K562 (cell line): Measurements from ENCODE around the gene SYNJ2. TPM values are rescaled to one million over a fixed set of nuclear protein-coding genes. Genes with fewer than 3 reads are reported as not detected.
A peak's percentile ranks its signal among the peaks of the same experiment; 100 is the strongest.

ENCODE experiments used
- ATAC-seq: fragments of 200-7000 bp; cut with Tn5 transposase; 3 replicates; pipeline ENCODE4 v1.9.1; 2020; ENCODE audit warnings: moderate library complexity
- BruUV-seq: library from RNA; stranded (reverse); fragments of 400-500 nt; replicated peaks from 2 replicates; lab custom pipeline; 2021; lab: Mats Ljungman, UMichigan
- CTCF ChIA-PET: fragments of 300-600 bp; formaldehyde crosslinking; extraction: SDS; loops from one replicate; lab custom pipeline; 2021; ENCODE audit warnings: low intra/inter-chr PET ratio; lab: Yijun Ruan, JAX
- POLR2A ChIA-PET: fragments of 300-600, 350-650 bp; sonication (Branson Sonifier 250); formaldehyde crosslinking; extraction: SDS; loops from one replicate; lab custom pipeline; 2021; ENCODE audit warnings: antibody characterized with exemption, inconsistent platforms; lab: Yijun Ruan, JAX
- DNase-seq, 4 experiments: peaks; one replicate each; pipeline versions ENCODE4 v3.0.0 to v3.0.0-alpha.2; 2011 to 2018; ENCODE audit warnings: low spot score in 3 of 4, mixed read lengths in 3 of 4; ENCODE audit errors: extremely low read depth in 1 of 4
- FAIRE-seq: peaks from 2 replicates; lab custom pipeline; 2011; peaks lifted over from hg19 to GRCh38; lab: Jason Lieb, UNC
- H2AFZ ChIP-seq: 2 replicates; pipeline ENCODE4 v1.6.0; 2011; ENCODE audit warnings: low read depth, low read length, control low read depth, inconsistent platforms
- H3K27ac ChIP-seq: fragments of 200-600 bp; 3 replicates; pipeline ENCODE4 v1.8.0; 2011; ENCODE audit warnings: low read depth, mild to moderate bottlenecking, control low read depth, inconsistent platforms, low read length, moderate library complexity, mixed read lengths; ENCODE audit errors: extremely low read depth
- H3K27me3 ChIP-seq, 2 experiments: fragments of 300-600 bp in 1 of 2; 2 replicates in 1 of 2; 3 replicates in 1 of 2; pipeline versions ENCODE4 v1.6.0 to v1.8.0; 2011; ENCODE audit warnings: inconsistent platforms in 2 of 2, low read length in 2 of 2, mild to moderate bottlenecking in 1 of 2, mixed read lengths in 1 of 2, moderate library complexity in 1 of 2; ENCODE audit not compliant: control insufficient read depth in 2 of 2, insufficient read depth in 2 of 2
- H3K36me3 ChIP-seq: fragments of 300-600 bp; 3 replicates; pipeline ENCODE4 v1.8.0; 2011; ENCODE audit warnings: mild to moderate bottlenecking, low read length, inconsistent platforms; ENCODE audit not compliant: control insufficient read depth, insufficient read depth
- H3K4me1 ChIP-seq, 2 experiments: fragments of 200-600 bp in 1 of 2; replicated peaks in 1 of 2; 2 replicates in 1 of 2; 3 replicates in 1 of 2; pipeline versions ENCODE4 v1.5.1 to v1.8.0; 2011; ENCODE audit warnings: inconsistent platforms in 2 of 2, low read length in 2 of 2, mild to moderate bottlenecking in 1 of 2, mixed read lengths in 1 of 2, moderate library complexity in 1 of 2; ENCODE audit not compliant: control insufficient read depth in 2 of 2, insufficient read depth in 2 of 2
- H3K4me2 ChIP-seq: 2 replicates; pipeline ENCODE4 v1.6.1; 2011; ENCODE audit warnings: low read length, control low read depth, inconsistent platforms, mixed read lengths; ENCODE audit not compliant: insufficient read depth
- H3K4me3 ChIP-seq: fragments of 200-600 bp; sonication (generic), shearing (Covaris generic); 2 replicates; pipeline ENCODE4 v1.5.1; 2016; ENCODE audit warnings: control low read depth, inconsistent platforms
- H3K79me2 ChIP-seq: fragments of 200-600 bp; 3 replicates; pipeline ENCODE4 v1.8.0; 2011; ENCODE audit warnings: low read length, inconsistent platforms; ENCODE audit not compliant: control insufficient read depth, insufficient read depth
- H3K9ac ChIP-seq, 2 experiments: 2 replicates each; pipeline versions ENCODE4 v1.6.0 to v1.6.1; 2011; ENCODE audit warnings: low read depth in 2 of 2, low read length in 2 of 2, control low read depth in 1 of 2, inconsistent platforms in 1 of 2, mild to moderate bottlenecking in 1 of 2, mixed read lengths in 1 of 2; ENCODE audit not compliant: insufficient read depth in 1 of 2
- H3K9me1 ChIP-seq: one replicate; pipeline ENCODE4 v1.6.0; 2011; ENCODE audit warnings: inconsistent platforms, mild to moderate bottlenecking, low read length, moderate library complexity; ENCODE audit not compliant: control insufficient read depth, insufficient read depth
- H3K9me3 ChIP-seq: replicated peaks from 2 replicates; pipeline ENCODE4 v1.5.1; 2011; ENCODE audit warnings: low read depth, low read length, inconsistent platforms; ENCODE audit not compliant: control insufficient read depth, insufficient read depth
- H4K20me1 ChIP-seq: replicated peaks from 2 replicates; pipeline ENCODE4 v1.6.1; 2011; ENCODE audit warnings: low read length, inconsistent platforms, mixed read lengths; ENCODE audit not compliant: control insufficient read depth, insufficient read depth
- BCL6 ChIP-seq: fragments of 250-450 bp; sonication (Bioruptor Pico); IDR thresholded peaks from 2 replicates; pipeline ENCODE4 v1.4.0; 2020
- FOXP1 ChIP-seq: sonication (generic); formaldehyde crosslinking; IDR thresholded peaks from 2 replicates; pipeline ENCODE4 v1.8.0; 2022; ENCODE audit warnings: mild to moderate bottlenecking, missing genetic modification reagents
- HCFC1 ChIP-seq: IDR thresholded peaks from 2 replicates; pipeline ENCODE4 v1.6.1; 2012; ENCODE audit warnings: low read depth, low read length, improper control_type of control experiment
- KDM1A ChIP-seq, 2 experiments: fragments of 450-650 bp; IDR thresholded peaks; 2 replicates each; pipeline ENCODE4 v1.6.1; 2016; ENCODE audit warnings: mild to moderate bottlenecking in 2 of 2
- KDM4B ChIP-seq, 2 experiments: fragments of 450-650 bp in 1 of 2; sonication (generic) in 1 of 2; IDR thresholded peaks; 2 replicates each; pipeline ENCODE4 v1.6.1; 2016 to 2017; ENCODE audit warnings: borderline replicate concordance in 2 of 2, antibody characterized with exemption in 1 of 2, low read depth in 1 of 2, mild to moderate bottlenecking in 1 of 2
- MYNN ChIP-seq, 2 experiments: sonication (generic); formaldehyde crosslinking in 1 of 2; IDR thresholded peaks; 2 replicates each; pipeline versions ENCODE4 v1.5.0 to v1.6.1; 2016 to 2020; ENCODE audit warnings: antibody characterized with exemption in 1 of 2, missing genetic modification reagents in 1 of 2
- NFXL1 ChIP-seq: fragments of 450-650 bp; formaldehyde crosslinking; IDR thresholded peaks from 2 replicates; pipeline ENCODE4 v1.4.0; 2021; ENCODE audit warnings: mild to moderate bottlenecking
- PPARD ChIP-seq: fragments of 250-450 bp; sonication (Bioruptor Pico); IDR thresholded peaks from 2 replicates; pipeline ENCODE4 v1.8.0; 2022; ENCODE audit warnings: inconsistent platforms, mild to moderate bottlenecking, moderate library complexity
- RBM39 ChIP-seq: fragments of 200-400 bp; formaldehyde crosslinking; optimal IDR thresholded peaks from 2 replicates; pipeline ENCODE3; 2018; ENCODE audit warnings: low read depth, low read length
- RUNX1 ChIP-seq: sonication (generic); IDR thresholded peaks from 2 replicates; pipeline ENCODE4 v1.6.1; 2016; ENCODE audit warnings: antibody characterized with exemption, low read depth
- SMC3 ChIP-seq: conservative IDR thresholded peaks from 2 replicates; pipeline ENCODE4 v1.6.1; 2011; ENCODE audit warnings: low read depth, low read length, improper control_type of control experiment; ENCODE audit not compliant: insufficient read depth
- SP1 ChIP-seq: sonication (generic); formaldehyde crosslinking; IDR thresholded peaks from 2 replicates; pipeline ENCODE4 v1.8.1; 2022; ENCODE audit warnings: mild to moderate bottlenecking, missing genetic modification reagents
- TCF7 ChIP-seq: sonication (generic); IDR thresholded peaks from 2 replicates; pipeline ENCODE4 v1.6.1; 2016; ENCODE audit warnings: antibody characterized with exemption, borderline replicate concordance
- ZBED1 ChIP-seq: IDR thresholded peaks from 2 replicates; pipeline ENCODE4 v1.6.1; 2014
- ZNF584 ChIP-seq: fragments of 200-800 bp; sonication (Bioruptor generic); IDR thresholded peaks from 2 replicates; pipeline ENCODE4 v1.6.1; 2016; ENCODE audit warnings: low read depth, mild to moderate bottlenecking, missing genetic modification characterization, missing compliant biosample characterization
- WGBS: fragments of 100-300 bp; shearing (Covaris generic); methylation state at CpG from one replicate; pipeline ENCODE4 v1.1.6; 2016; ENCODE audit warnings: low coverage, mixed read lengths; ENCODE audit not compliant: insufficient coverage; ENCODE audit errors: missing lambda C conversion rate; 5-methylcytosine and 5-hydroxymethylcytosine counted together
- in situ Hi-C: fragments of 300-500 bp; cut with MboI; formaldehyde crosslinking; loops from 4 replicates; pipeline ENCODE4 v1.15.0; 2018; ENCODE audit warnings: inconsistent platforms, mixed read lengths
- intact Hi-C: fragments of 100-400 bp; cut with micrococcal nuclease; formaldehyde crosslinking; loops from 2 replicates; pipeline ENCODE4 v1.14.2; 2022
- polyA plus RNA-seq, 8 experiments: library from polyadenylated mRNA; depleted of rRNA in 4 of 8; stranded (reverse) in 5 of 8; unstranded in 3 of 8; fragments of >200 nt; fragmentation: Nextera tagmentation in 2 of 8; fragmentation: Illumina TruSeq in 1 of 8; extraction: Ambion mirVana in 2 of 8; extraction: Trizol in 1 of 8; gene quantifications; 2 replicates each; pipeline versions ENCODE4 v1.2.1 to v1.2.3, GENCODE V29; 2011 to 2014; ENCODE audit warnings: inconsistent platforms in 1 of 8, missing spikeins in 1 of 8
- total RNA-seq, 7 experiments: library from RNA; depleted of rRNA in 6 of 7; stranded (reverse); fragments of >200 nt in 6 of 7; fragmentation: Illumina TruSeq in 2 of 7; extraction: Trizol in 2 of 7; gene quantifications; 2 replicates each; pipeline versions ENCODE4 v1.2.1 to v1.2.3, GENCODE V29; 2011 to 2021; ENCODE audit warnings: low replicate concordance in 1 of 7
- TF ChIP-seq, protein P1 (sequence below): sonication (generic); formaldehyde crosslinking; IDR thresholded peaks from 2 replicates; pipeline ENCODE4 v1.9.0; 2022; ENCODE audit warnings: mild to moderate bottlenecking, missing genetic modification reagents
- TF ChIP-seq, protein P2 (sequence below): fragments of 250-450 bp; sonication (Bioruptor Pico); IDR thresholded peaks from 2 replicates; pipeline ENCODE4 v1.5.0; 2022; ENCODE audit warnings: mild to moderate bottlenecking
- TF ChIP-seq, protein P3 (sequence below): fragments of 450-650 bp; IDR thresholded peaks from 2 replicates; pipeline ENCODE4 v1.6.1; 2017; ENCODE audit warnings: antibody characterized with exemption

Gene SYNJ2
- total and polyA plus RNA-seq, 9 of the 15 experiments (the other 6 are each of a cell fraction or from before 2014, with no cell fraction given): 3.0 to 27.7 (median 17.8) TPM

DNA sequence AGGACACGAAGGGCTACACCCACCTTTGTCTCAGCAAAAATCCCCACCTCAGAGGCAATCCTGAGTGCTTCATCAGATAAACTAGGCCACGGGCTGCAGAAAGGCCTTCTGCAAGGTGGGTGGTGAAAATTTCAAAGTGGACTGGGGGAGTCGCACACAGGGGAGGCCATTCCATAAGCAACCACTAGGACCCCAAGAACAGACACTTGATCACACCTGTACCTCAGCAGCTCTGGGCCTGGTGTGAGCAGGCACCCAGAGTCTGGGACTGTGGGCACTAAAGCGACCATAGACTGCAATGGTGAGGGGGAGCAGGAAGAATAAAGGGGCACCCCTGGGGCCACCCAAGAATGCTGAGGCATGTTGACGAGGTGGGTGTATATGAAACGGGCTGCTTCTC lies 133.8 kb downstream of the SYNJ2 start:
- no peak overlapping the region for H2AFZ ChIP-seq
- ATAC-seq (peak; percentile 65), FAIRE-seq (no peak), DNase-seq (peak in 2 of 4 experiments; percentile 24 to 32)
- H3K4me1 ChIP-seq: peaks cover 9% of the 10 kb centered on the region in 2 experiments; a peak in 2 of 5 replicates
- CTCF ChIA-PET: no interaction called here
- BruUV-seq: no TSS peak
- no peaks in the 10 kb centered on the region for H3K9me3 ChIP-seq
- 46% methylated on average over 6 of the region's 6 CpGs for WGBS
- H3K4me2 ChIP-seq: no peak overlapping the region
- H3K27ac ChIP-seq: no peak overlapping the region
- no peak for TF ChIP-seq KDM4B (IDR thresholded peaks at IDR 0.05; ENCODE audit: borderline replicate concordance in 2 of 2, low read depth in 1 of 2)
- TF ChIP-seq NFXL1 (CRISPR knock-in tag): no peak
- TF ChIP-seq, protein P1, sequence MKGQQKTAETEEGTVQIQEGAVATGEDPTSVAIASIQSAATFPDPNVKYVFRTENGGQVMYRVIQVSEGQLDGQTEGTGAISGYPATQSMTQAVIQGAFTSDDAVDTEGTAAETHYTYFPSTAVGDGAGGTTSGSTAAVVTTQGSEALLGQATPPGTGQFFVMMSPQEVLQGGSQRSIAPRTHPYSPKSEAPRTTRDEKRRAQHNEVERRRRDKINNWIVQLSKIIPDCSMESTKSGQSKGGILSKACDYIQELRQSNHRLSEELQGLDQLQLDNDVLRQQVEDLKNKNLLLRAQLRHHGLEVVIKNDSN (CRISPR knock-in tag): no peak
- no peak for TF ChIP-seq RBM39
- no peak for TF ChIP-seq PPARD (CRISPR knock-in tag)
- TF ChIP-seq, protein P2, sequence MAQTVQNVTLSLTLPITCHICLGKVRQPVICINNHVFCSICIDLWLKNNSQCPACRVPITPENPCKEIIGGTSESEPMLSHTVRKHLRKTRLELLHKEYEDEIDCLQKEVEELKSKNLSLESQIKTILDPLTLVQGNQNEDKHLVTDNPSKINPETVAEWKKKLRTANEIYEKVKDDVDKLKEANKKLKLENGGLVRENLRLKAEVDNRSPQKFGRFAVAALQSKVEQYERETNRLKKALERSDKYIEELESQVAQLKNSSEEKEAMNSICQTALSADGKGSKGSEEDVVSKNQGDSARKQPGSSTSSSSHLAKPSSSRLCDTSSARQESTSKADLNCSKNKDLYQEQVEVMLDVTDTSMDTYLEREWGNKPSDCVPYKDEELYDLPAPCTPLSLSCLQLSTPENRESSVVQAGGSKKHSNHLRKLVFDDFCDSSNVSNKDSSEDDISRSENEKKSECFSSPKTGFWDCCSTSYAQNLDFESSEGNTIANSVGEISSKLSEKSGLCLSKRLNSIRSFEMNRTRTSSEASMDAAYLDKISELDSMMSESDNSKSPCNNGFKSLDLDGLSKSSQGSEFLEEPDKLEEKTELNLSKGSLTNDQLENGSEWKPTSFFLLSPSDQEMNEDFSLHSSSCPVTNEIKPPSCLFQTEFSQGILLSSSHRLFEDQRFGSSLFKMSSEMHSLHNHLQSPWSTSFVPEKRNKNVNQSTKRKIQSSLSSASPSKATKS (CRISPR knock-in tag): no peak
- no peak for TF ChIP-seq FOXP1
- TF ChIP-seq RUNX1: no peak
- no peak for TF ChIP-seq SP1 (CRISPR knock-in tag)
- no peak for TF ChIP-seq ZNF584 (CRISPR knock-in tag)
- TF ChIP-seq, protein P3, sequence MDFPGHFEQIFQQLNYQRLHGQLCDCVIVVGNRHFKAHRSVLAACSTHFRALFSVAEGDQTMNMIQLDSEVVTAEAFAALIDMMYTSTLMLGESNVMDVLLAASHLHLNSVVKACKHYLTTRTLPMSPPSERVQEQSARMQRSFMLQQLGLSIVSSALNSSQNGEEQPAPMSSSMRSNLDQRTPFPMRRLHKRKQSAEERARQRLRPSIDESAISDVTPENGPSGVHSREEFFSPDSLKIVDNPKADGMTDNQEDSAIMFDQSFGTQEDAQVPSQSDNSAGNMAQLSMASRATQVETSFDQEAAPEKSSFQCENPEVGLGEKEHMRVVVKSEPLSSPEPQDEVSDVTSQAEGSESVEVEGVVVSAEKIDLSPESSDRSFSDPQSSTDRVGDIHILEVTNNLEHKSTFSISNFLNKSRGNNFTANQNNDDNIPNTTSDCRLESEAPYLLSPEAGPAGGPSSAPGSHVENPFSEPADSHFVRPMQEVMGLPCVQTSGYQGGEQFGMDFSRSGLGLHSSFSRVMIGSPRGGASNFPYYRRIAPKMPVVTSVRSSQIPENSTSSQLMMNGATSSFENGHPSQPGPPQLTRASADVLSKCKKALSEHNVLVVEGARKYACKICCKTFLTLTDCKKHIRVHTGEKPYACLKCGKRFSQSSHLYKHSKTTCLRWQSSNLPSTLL: no peak
- no peak for TF ChIP-seq TCF7
- TF ChIP-seq SMC3: no peak
- no peak for TF ChIP-seq BCL6 (CRISPR knock-in tag)
- TF ChIP-seq ZBED1: no peak
- no peak for TF ChIP-seq MYNN (IDR thresholded peaks at IDR 0.05)
- TF ChIP-seq MYNN (CRISPR knock-in tag; IDR thresholded peaks at IDR 0.05): no peak
- TF ChIP-seq HCFC1: no peak
- no peak for TF ChIP-seq KDM1A (IDR thresholded peaks at IDR 0.05)
- H3K9me1 ChIP-seq: no peaks in the 10 kb centered on the region
- in situ Hi-C loops: no loop called here
- H3K9ac ChIP-seq: peak overlapping the region in 1 of 2 experiments; percentile 13; a peak in 1 of 4 replicates
- no peaks in the 10 kb centered on the region for H3K36me3 ChIP-seq
- H3K27me3 ChIP-seq: no peaks in the 10 kb centered on the region
- no peaks in the 10 kb centered on the region for H3K79me2 ChIP-seq
- H4K20me1 ChIP-seq: no peaks in the 10 kb centered on the region
- intact Hi-C loops: no loop called here
- POLR2A ChIA-PET: interaction anchor here (1.0 kb wide), 1 partner anchor 16 kb away, joined by 4 read pairs; no protein-coding TSS in a partner anchor
- H3K4me3 ChIP-seq: no peak overlapping the region
